A549 treated with Hydrocortisone at 1 μM for 4 hours (cell line): ENCODE results near the gene FOSB. TPM values are rescaled to one million over a fixed set of nuclear protein-coding genes. Genes with fewer than 3 reads are reported as not detected.

Experiments used
- total RNA-seq: library from RNA; stranded (reverse); fragments of 200-300 nt; extraction: Qiagen RNA extraction; gene quantifications from 5 replicates; pipeline ENCODE4 v1.2.3, GENCODE V29; 2022

Gene FOSB
- total RNA-seq = 10.5 to 18.6 TPM (median 11.7 TPM) in 5 replicates

DNA sequence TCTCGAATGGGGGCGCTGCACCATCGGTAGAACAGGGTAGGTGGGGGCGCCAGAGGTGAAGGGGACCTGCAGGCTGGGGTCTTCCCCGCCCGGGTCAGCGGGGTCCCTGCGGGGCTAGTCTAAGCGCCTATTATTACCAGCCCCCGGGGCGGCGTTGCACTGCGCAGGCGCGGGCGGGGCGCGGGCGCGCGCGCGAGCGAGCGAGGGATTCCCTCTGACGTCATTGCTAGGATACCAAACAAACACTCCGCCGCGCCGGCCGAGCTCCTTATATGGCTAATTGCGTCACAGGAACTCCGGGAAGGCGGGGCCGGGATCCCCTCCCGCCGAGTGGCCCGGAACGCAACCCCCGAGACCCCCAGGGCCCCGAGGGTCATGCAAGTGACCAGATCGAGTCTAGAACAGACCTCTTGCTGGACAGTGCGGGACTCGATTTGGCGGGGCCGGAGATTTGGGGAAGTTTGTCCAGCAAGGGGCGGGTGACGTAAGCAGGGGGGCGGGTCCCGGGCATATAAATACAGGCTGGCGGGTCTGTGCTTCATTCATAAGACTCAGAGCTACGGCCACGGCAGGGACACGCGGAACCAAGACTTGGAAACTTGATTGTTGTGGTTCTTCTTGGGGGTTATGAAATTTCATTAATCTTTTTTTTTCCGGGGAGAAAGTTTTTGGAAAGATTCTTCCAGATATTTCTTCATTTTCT lies at the start of gene FOSB:
Gene FOSB (plus strand): TSS at position 541 of the 703 bp plus-strand sequence. CDS start 591 bp downstream, outside the sequence.

DNA sequence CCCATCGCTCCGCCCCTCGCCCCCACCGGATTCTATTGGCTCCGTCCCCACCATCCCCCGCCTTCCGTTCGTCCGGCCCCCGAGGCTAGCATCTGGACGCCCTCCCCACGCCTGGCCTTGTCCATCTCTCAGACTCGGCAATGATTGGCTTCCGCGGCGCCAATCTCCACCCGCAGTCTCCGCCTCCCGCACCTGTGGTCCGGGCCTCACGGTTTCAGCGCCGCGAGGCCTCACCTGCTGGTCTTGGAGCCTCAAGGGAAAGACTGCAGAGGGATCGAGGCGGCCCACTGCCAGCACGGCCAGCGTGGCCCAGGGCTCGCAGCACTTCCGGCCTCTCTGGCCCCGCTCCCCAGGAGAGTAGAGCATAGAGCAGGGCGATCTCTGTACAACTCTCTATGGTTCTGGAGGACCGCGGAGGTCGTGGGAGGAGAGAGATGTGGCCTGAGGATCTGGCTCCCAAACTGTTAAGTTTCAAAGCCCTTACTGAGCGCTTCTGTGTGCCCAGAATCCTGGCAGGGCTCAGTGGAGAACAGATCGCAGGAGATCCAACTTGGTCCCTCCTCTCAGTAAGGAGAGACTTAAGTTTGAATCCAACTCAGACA lies 44.1 kb upstream of the FOSB start, which contains the start of gene ERCC1:
Gene ERCC1 (minus strand): TSS at position 329 of the 602 bp plus-strand sequence. CDS start 543 bp downstream, outside the sequence.

DNA sequence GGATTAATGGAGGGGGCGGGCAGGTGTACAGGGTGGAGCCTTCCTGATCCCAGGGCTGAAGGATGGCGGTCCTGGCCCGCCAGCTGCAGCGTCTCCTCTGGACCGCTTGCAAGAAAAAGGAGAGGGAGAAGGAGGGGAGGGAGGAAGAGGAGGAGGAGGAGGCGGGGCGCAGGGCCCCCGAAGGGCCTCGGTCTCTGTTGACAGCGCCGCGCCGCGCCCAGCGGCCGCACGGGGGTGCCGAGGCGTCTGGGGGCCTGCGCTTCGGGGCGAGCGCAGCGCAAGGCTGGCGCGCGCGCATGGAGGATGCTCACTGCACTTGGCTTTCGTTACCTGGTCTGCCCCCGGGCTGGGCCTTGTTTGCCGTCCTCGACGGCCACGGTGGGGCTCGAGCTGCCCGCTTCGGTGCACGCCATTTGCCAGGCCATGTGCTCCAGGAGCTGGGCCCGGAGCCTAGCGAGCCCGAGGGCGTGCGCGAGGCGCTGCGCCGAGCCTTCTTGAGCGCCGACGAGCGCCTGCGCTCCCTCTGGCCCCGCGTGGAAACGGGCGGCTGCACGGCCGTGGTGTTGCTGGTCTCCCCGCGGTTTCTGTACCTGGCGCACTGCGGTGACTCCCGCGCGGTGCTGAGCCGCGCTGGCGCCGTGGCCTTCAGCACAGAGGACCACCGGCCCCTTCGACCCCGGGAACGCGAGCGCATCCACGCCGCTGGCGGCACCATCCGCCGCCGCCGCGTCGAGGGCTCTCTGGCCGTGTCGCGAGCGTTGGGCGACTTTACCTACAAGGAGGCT lies 30.8 kb downstream of the FOSB start, which contains the start of gene PPM1N:
Gene PPM1N (plus strand): TSS at position 33 of the 785 bp plus-strand sequence. CDS start 30 bp downstream, at position 63.

DNA sequence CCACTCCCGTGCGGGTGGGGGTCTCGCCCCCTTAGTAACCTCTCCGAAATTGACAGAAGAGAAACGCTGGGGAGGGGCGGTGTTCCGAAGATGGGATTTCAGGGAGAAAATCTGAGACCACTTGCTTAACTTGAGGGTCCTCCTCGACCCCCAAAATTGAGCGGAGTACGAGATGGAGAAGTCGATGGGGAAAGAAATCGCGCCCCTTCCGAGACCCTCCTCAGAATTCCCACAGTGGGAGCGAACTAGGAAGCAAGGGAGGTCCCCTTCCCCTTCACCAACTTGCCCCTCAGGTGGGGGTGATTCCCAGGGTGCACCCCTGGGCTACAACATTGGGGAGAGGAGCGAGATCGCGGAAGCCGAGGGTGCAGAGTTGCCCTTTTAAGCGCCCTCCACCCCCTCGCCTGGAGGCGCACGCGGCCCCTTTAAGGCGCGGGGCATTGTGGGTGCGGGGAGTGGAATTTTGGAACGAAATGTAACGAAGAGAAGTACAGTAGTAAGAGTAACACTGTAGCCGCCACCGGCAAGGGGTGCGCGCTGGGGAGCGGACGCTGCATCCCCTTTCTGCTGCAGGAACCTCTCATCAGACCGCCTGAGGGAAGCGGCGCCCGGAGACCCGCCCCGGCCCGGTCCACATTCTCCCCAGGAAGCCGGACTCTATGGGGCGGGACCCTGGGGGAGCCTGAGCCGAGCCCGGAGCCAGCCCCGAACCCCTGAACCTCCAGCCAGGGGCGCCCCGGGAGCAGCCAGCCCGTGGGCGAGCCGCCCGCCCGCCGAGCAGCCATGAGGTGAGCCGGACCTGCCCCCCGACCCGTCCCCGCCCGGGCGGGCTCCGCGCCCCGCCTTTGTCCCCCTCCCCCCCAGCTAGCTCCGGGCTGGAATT lies 39.4 kb downstream of the FOSB start, which contains the start of gene VASP:
Gene VASP (plus strand): TSS at position 491 of the 883 bp plus-strand sequence. CDS start 293 bp downstream, at position 784.

Other genes with a start within 250 kb of the FOSB start
- gene EXOC3L2, start 222.6 kb upstream of the FOSB start, total RNA-seq = 1.5 to 2.5 TPM (median 2.0 TPM) in 5 replicates
- 6.7 to 12.7 TPM (median 8.1 TPM) in 5 replicates for gene MARK4, start 216.7 kb upstream of the FOSB start, total RNA-seq
- 0.05 TPM in 1 of 5 replicates, not detected in the others for gene CKM, start 145.1 kb upstream of the FOSB start, total RNA-seq
- 0.69 to 1.4 TPM (median 0.89 TPM) in 5 replicates for gene KLC3, start 127.2 kb upstream of the FOSB start, total RNA-seq
- 11.1 to 13.3 TPM (median 12.3 TPM) in 5 replicates for gene ERCC2, start 97.4 kb upstream of the FOSB start, total RNA-seq
- 33.6 to 48.1 TPM (median 40.0 TPM) in 5 replicates for gene PPP1R13L, start 62.9 kb upstream of the FOSB start, total RNA-seq
- gene POLR1G, start 61.4 kb upstream of the FOSB start, total RNA-seq = 45.2 to 51.3 TPM (median 49.5 TPM) in 5 replicates
- 140 to 173 TPM (median 163 TPM) in 5 replicates for gene ERCC1, start 44.1 kb upstream of the FOSB start, total RNA-seq
- gene RTN2, start 29.1 kb downstream of the FOSB start, total RNA-seq = 10.0 to 15.5 TPM (median 12.0 TPM) in 5 replicates
- 6.8 to 9.0 TPM (median 7.4 TPM) in 5 replicates for gene PPM1N, start 30.4 kb downstream of the FOSB start, total RNA-seq
- gene VASP, start 39.5 kb downstream of the FOSB start, total RNA-seq = 201 to 246 TPM (median 235 TPM) in 5 replicates
- gene OPA3, start 116.8 kb downstream of the FOSB start, total RNA-seq = 14.6 to 19.6 TPM (median 18.2 TPM) in 5 replicates
- gene GPR4, start 134.2 kb downstream of the FOSB start, total RNA-seq = 0.29 to 0.56 TPM (median 0.38 TPM) in 5 replicates
- 21.5 to 28.3 TPM (median 26.4 TPM) in 5 replicates for gene EML2, start 171.4 kb downstream of the FOSB start, total RNA-seq
- 2.5 to 3.5 TPM (median 2.8 TPM) in 5 replicates for gene GIPR, start 200.2 kb downstream of the FOSB start, total RNA-seq
- gene SNRPD2, start 224.0 kb downstream of the FOSB start, total RNA-seq = 759 to 831 TPM (median 772 TPM) in 5 replicates
- gene QPCTL, start 224.7 kb downstream of the FOSB start, total RNA-seq = 7.8 to 9.9 TPM (median 9.5 TPM) in 5 replicates